GM13976 (cell line): ENCODE measurements around the gene CXCL8.

Source experiments
- DNase-seq: peaks from one replicate; pipeline ENCODE4 v3.0.0; 2012; ENCODE audit warnings: low spot score
- in situ Hi-C: fragments of 300-500 bp; cut with MboI; formaldehyde crosslinking; loops from one replicate; pipeline ENCODE4 v1.12.0; 2022; ENCODE audit warnings: low sequenced_read_pairs, mixed read lengths, inconsistent platforms; ENCODE audit not compliant: unreplicated experiment
- TF ChIP-seq, protein P1 (sequence below): IDR thresholded peaks from 2 replicates; pipeline ENCODE4 v1.5.1; 2012; ENCODE audit warnings: borderline replicate concordance, mild to moderate bottlenecking; ENCODE audit not compliant: insufficient read depth; ENCODE audit errors: extremely low read depth, missing control alignments, control extremely low read depth

CXCL8 gene

DNA sequence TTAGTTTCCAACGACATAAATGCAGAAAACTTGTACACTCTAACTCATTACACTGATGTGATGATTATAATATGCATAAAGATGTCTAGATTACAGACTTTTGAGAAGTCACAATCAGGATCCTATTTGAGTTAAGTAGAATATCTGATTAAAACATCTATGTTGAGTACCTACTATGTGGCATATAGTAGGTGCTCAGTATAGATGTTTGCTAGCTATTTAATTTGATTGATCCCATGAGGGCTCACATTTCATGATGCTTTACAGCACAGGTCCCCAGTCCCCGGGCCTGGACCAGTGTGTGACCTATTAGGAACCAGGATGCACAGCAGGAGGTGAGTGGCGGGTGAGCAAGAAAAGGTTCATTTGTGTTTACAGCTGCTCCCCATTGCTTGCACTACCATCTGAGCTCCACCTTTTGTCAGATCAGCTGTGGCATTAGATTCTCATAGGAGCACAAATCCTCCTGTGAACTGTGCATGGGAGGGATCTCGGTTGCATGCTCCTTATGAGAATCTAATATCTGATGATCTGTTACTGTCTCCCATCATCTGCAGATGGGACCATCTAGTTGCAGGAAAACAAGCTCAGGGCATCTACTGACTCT, 33.0 kb upstream of the CXCL8 start:
- no peak for DNase-seq
- in situ Hi-C loops, result no loop called here
- TF ChIP-seq, protein P1, sequence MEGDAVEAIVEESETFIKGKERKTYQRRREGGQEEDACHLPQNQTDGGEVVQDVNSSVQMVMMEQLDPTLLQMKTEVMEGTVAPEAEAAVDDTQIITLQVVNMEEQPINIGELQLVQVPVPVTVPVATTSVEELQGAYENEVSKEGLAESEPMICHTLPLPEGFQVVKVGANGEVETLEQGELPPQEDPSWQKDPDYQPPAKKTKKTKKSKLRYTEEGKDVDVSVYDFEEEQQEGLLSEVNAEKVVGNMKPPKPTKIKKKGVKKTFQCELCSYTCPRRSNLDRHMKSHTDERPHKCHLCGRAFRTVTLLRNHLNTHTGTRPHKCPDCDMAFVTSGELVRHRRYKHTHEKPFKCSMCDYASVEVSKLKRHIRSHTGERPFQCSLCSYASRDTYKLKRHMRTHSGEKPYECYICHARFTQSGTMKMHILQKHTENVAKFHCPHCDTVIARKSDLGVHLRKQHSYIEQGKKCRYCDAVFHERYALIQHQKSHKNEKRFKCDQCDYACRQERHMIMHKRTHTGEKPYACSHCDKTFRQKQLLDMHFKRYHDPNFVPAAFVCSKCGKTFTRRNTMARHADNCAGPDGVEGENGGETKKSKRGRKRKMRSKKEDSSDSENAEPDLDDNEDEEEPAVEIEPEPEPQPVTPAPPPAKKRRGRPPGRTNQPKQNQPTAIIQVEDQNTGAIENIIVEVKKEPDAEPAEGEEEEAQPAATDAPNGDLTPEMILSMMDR, result no peak

- in situ Hi-C loops, result no loop called here
- TF ChIP-seq, protein P1, result no peak
- DNase-seq, result no peak
These were observed 32.3 kb upstream of the CXCL8 start for GRCh38 chr4:73707918-73708577.

GRCh38 chr4:73709451-73710033, 30.8 kb upstream of the CXCL8 start:
- DNase-seq, result no peak
- TF ChIP-seq, protein P1, result no peak
- in situ Hi-C loops, result no loop called here

DNA sequence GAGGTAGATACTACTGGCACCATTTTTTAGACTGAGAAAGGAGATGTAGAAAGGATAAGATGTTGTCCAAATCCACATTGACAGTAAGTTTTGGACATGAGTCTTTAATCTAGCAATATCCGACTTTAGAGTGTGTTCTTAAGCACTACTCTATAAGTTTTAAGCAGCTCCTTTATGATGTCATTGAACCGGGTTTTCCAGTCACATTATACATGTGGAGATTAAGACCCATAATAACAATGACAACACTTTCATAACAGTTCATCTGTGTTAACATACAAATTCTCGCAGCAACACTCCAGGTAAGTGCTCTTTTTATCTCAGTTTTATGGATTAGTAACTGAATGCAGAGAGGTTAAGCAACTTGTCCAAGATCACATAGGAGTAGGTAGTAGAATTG, 30.3 kb upstream of the CXCL8 start:
- TF ChIP-seq, protein P1, result no peak
- no peak for DNase-seq
- in situ Hi-C loops, result no loop called here

DNA sequence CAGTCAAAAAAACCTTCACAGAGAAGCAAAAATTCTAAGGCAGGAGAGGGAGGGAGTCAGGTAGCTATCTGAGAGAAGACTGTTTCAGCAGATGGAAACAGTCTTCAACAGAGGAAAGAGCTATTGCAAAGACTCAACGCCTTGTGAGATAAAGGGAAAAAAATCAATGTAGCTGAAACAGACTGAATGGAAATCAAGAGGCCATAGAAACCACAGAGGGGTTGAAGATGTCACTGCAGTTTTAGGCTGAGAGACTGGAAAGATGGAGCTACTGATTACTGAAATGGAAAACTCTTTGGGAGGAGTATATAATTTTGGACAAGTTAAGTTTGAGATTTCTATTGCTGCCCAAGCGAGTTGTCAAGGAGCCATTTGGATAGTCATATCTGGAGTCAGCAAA, 28.4 kb upstream of the CXCL8 start:
- TF ChIP-seq, protein P1, result no peak
- no peak for DNase-seq
- in situ Hi-C loops, result no loop called here

- in situ Hi-C loops, result no loop called here
- DNase-seq, result no peak
These were observed 26.7 kb upstream of the CXCL8 start for GRCh38 chr4:73713650-73714049.

More at GRCh38 chr4:73713650-73714049, 26.7 kb upstream of the CXCL8 start:
- TF ChIP-seq, protein P1, result no peak
